Esophagus muscularis mucosa (tissue), 3 donors: Measurements from ENCODE around the gene NAA25.

ENCODE experiments used
- EP300 ChIP-seq: sonication (generic); formaldehyde crosslinking; IDR thresholded peaks from one replicate; pipeline ENCODE4 v1.6.1; 2017; ENCODE audit warnings: antibody characterized with exemption
- TF ChIP-seq, protein P1 (sequence below), 3 experiments: fragments of 200-600 bp in 2 of 3; fragments of 450-650 bp in 1 of 3; sonication (generic) in 2 of 3; IDR thresholded peaks; one replicate each; pipeline ENCODE4 v1.5.1; 2017 to 2019; ENCODE audit warnings: antibody characterized with exemption in 3 of 3, mild to moderate bottlenecking in 2 of 3, moderate library complexity in 1 of 3

DNA sequence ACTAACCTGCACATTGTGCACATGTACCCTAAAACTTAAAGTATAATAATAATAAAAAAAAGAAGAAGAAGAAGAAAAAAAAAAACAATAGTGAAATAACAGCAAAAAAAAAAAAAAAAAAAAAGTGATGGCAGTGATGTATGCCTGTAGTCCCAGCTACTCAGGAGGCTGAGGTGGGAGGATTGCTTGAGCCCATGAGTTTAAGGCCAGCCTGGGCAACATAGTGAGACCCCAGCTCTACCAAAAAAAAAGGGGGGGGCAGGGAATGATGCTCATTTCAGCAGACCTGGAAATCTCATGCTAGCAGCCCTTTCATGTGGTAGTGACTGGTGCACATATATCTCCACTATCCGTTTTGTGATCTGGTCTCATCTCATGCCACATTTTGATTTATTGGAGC is 37.5 kb upstream of the NAA25 start:
- TF ChIP-seq, protein P1, sequence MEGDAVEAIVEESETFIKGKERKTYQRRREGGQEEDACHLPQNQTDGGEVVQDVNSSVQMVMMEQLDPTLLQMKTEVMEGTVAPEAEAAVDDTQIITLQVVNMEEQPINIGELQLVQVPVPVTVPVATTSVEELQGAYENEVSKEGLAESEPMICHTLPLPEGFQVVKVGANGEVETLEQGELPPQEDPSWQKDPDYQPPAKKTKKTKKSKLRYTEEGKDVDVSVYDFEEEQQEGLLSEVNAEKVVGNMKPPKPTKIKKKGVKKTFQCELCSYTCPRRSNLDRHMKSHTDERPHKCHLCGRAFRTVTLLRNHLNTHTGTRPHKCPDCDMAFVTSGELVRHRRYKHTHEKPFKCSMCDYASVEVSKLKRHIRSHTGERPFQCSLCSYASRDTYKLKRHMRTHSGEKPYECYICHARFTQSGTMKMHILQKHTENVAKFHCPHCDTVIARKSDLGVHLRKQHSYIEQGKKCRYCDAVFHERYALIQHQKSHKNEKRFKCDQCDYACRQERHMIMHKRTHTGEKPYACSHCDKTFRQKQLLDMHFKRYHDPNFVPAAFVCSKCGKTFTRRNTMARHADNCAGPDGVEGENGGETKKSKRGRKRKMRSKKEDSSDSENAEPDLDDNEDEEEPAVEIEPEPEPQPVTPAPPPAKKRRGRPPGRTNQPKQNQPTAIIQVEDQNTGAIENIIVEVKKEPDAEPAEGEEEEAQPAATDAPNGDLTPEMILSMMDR (IDR thresholded peaks at IDR 0.05), result no peak
- no peak for TF ChIP-seq EP300
